K562 (cell line): Measurements from ENCODE around the gene CNP.

Experiments used
- EP300 ChIP-seq: IDR thresholded peaks from 2 replicates; pipeline ENCODE4 v1.6.1; 2012; ENCODE audit warnings: low read length, improper control_type of control experiment
- U2AF2 ChIP-seq: fragments of 200-400 bp; formaldehyde crosslinking; optimal IDR thresholded peaks from 2 replicates; pipeline ENCODE3; 2017; ENCODE audit warnings: low read depth, mild to moderate bottlenecking, low read length
- ZNF384 ChIP-seq: IDR thresholded peaks from 2 replicates; pipeline ENCODE4 v1.6.1; 2012; ENCODE audit warnings: low read depth, low read length, improper control_type of control experiment
- ZNF584 ChIP-seq: fragments of 200-800 bp; sonication (Bioruptor generic); IDR thresholded peaks from 2 replicates; pipeline ENCODE4 v1.6.1; 2016; ENCODE audit warnings: low read depth, mild to moderate bottlenecking, missing genetic modification characterization, missing compliant biosample characterization
- ZNF79 ChIP-seq: fragments of 250-450 bp; sonication (Bioruptor Pico); IDR thresholded peaks from 2 replicates; pipeline ENCODE4 v1.4.0; 2020; ENCODE audit warnings: low read depth, mild to moderate bottlenecking, moderate library complexity
- TF ChIP-seq, protein P1 (sequence below), 3 experiments: IDR thresholded peaks in 2 of 3; conservative IDR thresholded peaks in 1 of 3; 2 replicates each; pipeline ENCODE4 v1.5.1; 2011 to 2012; ENCODE audit warnings: low read length in 3 of 3, mild to moderate bottlenecking in 3 of 3, control low read depth in 2 of 3, improper control_type of control experiment in 1 of 3, inconsistent platforms in 1 of 3, low read depth in 1 of 3, mixed read lengths in 1 of 3, moderate library complexity in 1 of 3; ENCODE audit not compliant: insufficient read depth in 2 of 3
- TF ChIP-seq, protein P2 (sequence below): fragments of 450-650 bp; formaldehyde crosslinking; IDR thresholded peaks from 2 replicates; pipeline ENCODE4 v1.4.0; 2020; ENCODE audit warnings: mild to moderate bottlenecking, mixed read lengths

DNA sequence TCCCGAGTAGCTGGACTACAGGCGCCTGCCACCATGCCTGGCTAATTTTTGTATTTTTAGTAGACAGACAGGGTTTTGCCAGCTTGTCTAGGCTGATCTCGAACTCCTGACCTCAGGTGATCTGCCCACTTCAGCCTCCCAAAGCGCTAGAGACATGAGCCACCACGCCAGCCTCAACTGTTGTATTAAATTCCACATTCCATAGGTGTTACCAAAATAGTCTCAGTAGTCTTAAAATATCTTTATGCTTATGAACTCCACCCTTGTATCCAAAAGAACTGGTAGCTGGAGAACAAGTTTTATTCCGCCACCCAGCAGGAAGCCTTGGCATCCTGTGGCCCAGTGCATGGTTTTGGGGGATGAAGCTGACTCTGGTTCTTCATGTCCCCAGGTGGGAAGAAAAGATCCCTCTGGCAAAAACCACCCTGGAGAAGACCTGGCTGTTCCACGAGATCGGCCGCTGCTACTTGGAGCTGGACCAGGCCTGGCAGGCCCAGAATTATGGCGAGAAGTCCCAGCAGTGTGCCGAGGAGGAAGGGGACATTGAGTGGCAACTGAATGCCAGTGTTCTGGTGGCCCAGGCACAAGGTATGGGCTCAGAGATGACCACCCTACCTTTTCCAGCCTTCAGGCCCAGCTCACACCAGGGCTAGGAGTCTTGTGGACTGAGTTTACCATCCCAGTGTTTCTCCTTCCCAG lies 17.7 kb upstream of the CNP start:
- TF ChIP-seq, protein P1, sequence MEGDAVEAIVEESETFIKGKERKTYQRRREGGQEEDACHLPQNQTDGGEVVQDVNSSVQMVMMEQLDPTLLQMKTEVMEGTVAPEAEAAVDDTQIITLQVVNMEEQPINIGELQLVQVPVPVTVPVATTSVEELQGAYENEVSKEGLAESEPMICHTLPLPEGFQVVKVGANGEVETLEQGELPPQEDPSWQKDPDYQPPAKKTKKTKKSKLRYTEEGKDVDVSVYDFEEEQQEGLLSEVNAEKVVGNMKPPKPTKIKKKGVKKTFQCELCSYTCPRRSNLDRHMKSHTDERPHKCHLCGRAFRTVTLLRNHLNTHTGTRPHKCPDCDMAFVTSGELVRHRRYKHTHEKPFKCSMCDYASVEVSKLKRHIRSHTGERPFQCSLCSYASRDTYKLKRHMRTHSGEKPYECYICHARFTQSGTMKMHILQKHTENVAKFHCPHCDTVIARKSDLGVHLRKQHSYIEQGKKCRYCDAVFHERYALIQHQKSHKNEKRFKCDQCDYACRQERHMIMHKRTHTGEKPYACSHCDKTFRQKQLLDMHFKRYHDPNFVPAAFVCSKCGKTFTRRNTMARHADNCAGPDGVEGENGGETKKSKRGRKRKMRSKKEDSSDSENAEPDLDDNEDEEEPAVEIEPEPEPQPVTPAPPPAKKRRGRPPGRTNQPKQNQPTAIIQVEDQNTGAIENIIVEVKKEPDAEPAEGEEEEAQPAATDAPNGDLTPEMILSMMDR (IDR thresholded peaks at IDR 0.05 in 2 of 3, conservative IDR thresholded peaks at IDR 0.05 in 1 of 3; ENCODE audit: insufficient read depth in 2 of 3, low read depth in 1 of 3, low read length in 3 of 3), result no peak
- no peak for TF ChIP-seq ZNF584 (CRISPR knock-in tag)
- TF ChIP-seq, protein P2, sequence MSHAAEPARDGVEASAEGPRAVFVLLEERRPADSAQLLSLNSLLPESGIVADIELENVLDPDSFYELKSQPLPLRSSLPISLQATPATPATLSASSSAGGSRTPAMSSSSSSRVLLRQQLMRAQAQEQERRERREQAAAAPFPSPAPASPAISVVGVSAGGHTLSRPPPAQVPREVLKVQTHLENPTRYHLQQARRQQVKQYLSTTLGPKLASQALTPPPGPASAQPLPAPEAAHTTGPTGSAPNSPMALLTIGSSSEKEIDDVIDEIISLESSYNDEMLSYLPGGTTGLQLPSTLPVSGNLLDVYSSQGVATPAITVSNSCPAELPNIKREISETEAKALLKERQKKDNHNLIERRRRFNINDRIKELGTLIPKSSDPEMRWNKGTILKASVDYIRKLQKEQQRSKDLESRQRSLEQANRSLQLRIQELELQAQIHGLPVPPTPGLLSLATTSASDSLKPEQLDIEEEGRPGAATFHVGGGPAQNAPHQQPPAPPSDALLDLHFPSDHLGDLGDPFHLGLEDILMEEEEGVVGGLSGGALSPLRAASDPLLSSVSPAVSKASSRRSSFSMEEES, result no peak
- TF ChIP-seq ZNF79 (CRISPR knock-in tag), result no peak
- no peak for TF ChIP-seq EP300
- TF ChIP-seq U2AF2, result no peak
- no peak for TF ChIP-seq ZNF384
